DOHH2 (cell line): ENCODE measurements around the gene ZNF521.

Experiments used
- H3F3A ChIP-seq: fragments of 200-600 bp; sonication (generic), shearing (Covaris generic); 2 replicates; pipeline ENCODE4 v1.6.0; 2016; ENCODE audit warnings: antibody characterized with exemption, mild to moderate bottlenecking; ENCODE audit not compliant: control insufficient read depth, insufficient read depth
- H3K27ac ChIP-seq: fragments of 200-600 bp; sonication (generic); 2 replicates; pipeline ENCODE4 v1.5.1; 2014; ENCODE audit warnings: low read depth, mild to moderate bottlenecking, low read length, moderate library complexity
- H3K27me3 ChIP-seq: fragments of 200-600 bp; sonication (generic); 2 replicates; pipeline ENCODE4 v1.6.1; 2014; ENCODE audit warnings: mild to moderate bottlenecking, low read length, mixed read lengths; ENCODE audit not compliant: control insufficient read depth
- H3K36me3 ChIP-seq: fragments of 200-600 bp; sonication (generic); 2 replicates; pipeline ENCODE4 v1.6.1; 2014; ENCODE audit warnings: mild to moderate bottlenecking, low read length, moderate library complexity, mixed read lengths; ENCODE audit not compliant: control insufficient read depth
- H3K4me1 ChIP-seq: fragments of 200-600 bp; sonication (generic); 2 replicates; pipeline ENCODE4 v1.6.1; 2014; ENCODE audit warnings: mild to moderate bottlenecking, low read length, mixed read lengths; ENCODE audit not compliant: control insufficient read depth
- H3K4me2 ChIP-seq: fragments of 200-600 bp; sonication (generic); 2 replicates; pipeline ENCODE4 v1.6.0; 2014; ENCODE audit warnings: mild to moderate bottlenecking, low read length, moderate library complexity
- H3K4me3 ChIP-seq: fragments of 200-600 bp; sonication (generic); 2 replicates; pipeline ENCODE4 v1.5.1; 2014; ENCODE audit warnings: mild to moderate bottlenecking, low read length, mixed read lengths
- H3K79me2 ChIP-seq: fragments of 200-600 bp; sonication (generic); 2 replicates; pipeline ENCODE4 v1.6.1; 2014; ENCODE audit warnings: mild to moderate bottlenecking, low read length, mixed read lengths; ENCODE audit not compliant: control insufficient read depth
- H3K9me2 ChIP-seq: fragments of 200-600 bp; sonication (generic); replicated peaks from 2 replicates; pipeline ENCODE4 v1.6.1; 2014; ENCODE audit warnings: mild to moderate bottlenecking, low read length, mixed read lengths; ENCODE audit not compliant: control insufficient read depth
- H3K9me3 ChIP-seq: fragments of 200-600 bp; sonication (generic); 2 replicates; pipeline ENCODE4 v1.6.1; 2014; ENCODE audit warnings: antibody characterized with exemption, low read length, mixed read lengths; ENCODE audit not compliant: control insufficient read depth, insufficient read depth
- H4K20me1 ChIP-seq: fragments of 200-600 bp; sonication (generic); 2 replicates; pipeline ENCODE4 v1.6.0; 2014; ENCODE audit warnings: low read depth, mild to moderate bottlenecking, antibody characterized with exemption, low read length, moderate library complexity; ENCODE audit not compliant: control insufficient read depth, insufficient read depth
- EZH2phosphoT487 ChIP-seq: fragments of 200-600 bp; sonication (generic); IDR thresholded peaks from 2 replicates; pipeline ENCODE4 v1.6.1; 2017; ENCODE audit warnings: borderline replicate concordance, mild to moderate bottlenecking, antibody characterized with exemption, low read length, moderate library complexity, mixed read lengths
- TF ChIP-seq, protein P1 (sequence below): fragments of 200-600 bp; sonication (generic); IDR thresholded peaks from one replicate; pipeline ENCODE4 v1.5.1; 2014; ENCODE audit warnings: antibody characterized with exemption, mild to moderate bottlenecking, low read depth, low read length; ENCODE audit not compliant: poor library complexity, severe bottlenecking

Gene ZNF521

DNA sequence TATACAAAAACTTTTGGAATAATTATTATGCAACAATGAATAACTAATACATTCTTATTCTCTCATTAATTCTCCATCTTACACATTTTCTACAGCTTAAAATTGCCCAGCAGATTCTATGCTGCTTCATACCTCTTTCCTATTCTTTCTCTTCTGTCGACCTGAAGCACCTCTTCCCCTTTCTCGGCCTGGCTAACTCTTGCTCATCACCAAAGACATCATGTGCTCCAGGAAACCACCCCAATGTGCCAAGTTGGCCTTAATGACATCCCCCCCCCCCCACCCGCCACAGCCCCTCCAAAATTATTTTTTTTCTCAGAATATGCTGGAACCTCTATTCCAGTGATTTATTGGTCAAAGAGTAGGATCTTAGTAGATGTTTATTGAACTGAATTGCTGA, 43.6 kb downstream of the ZNF521 start:
- Histone ChIP-seq H4K20me1 (no peaks in the 10 kb centered on the region), H3F3A (no peaks in the 10 kb centered on the region), H3K9me3 (no peaks in the 10 kb centered on the region), H3K4me3 (no peak overlapping the region), H3K79me2 (no peaks in the 10 kb centered on the region), H3K4me2 (no peak overlapping the region), H3K27me3 (no peaks in the 10 kb centered on the region), H3K27ac (no peak overlapping the region), H3K36me3 (no peaks in the 10 kb centered on the region), H3K4me1 (no peaks in the 10 kb centered on the region), H3K9me2 (no peaks in the 10 kb centered on the region)
- TF ChIP-seq EZH2phosphoT487 = no peak
- TF ChIP-seq, protein P1, sequence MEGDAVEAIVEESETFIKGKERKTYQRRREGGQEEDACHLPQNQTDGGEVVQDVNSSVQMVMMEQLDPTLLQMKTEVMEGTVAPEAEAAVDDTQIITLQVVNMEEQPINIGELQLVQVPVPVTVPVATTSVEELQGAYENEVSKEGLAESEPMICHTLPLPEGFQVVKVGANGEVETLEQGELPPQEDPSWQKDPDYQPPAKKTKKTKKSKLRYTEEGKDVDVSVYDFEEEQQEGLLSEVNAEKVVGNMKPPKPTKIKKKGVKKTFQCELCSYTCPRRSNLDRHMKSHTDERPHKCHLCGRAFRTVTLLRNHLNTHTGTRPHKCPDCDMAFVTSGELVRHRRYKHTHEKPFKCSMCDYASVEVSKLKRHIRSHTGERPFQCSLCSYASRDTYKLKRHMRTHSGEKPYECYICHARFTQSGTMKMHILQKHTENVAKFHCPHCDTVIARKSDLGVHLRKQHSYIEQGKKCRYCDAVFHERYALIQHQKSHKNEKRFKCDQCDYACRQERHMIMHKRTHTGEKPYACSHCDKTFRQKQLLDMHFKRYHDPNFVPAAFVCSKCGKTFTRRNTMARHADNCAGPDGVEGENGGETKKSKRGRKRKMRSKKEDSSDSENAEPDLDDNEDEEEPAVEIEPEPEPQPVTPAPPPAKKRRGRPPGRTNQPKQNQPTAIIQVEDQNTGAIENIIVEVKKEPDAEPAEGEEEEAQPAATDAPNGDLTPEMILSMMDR = no peak

DNA sequence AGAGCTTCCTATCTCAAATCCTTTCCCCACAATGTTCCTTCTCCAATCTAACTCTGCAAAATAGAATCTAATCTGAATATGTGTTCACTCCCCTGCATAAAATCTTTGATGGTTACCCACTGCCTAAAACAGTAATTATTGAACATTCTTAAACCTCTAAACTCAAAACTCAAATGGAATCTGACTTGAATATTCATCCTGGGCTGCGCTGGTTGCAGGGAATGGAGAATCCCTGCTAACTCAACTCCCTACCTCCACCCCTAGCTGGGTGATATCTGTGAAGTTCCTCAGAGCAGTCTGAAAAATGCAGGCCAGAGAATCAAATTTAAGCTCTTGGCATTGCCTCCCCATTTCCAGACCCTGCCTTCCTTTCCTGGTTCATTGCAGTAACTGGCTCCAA, 44.8 kb downstream of the ZNF521 start:
- Histone ChIP-seq H3K27ac (no peak overlapping the region), H3K4me1 (no peaks in the 10 kb centered on the region), H3K4me2 (no peak overlapping the region), H3K9me2 (no peaks in the 10 kb centered on the region), H3K9me3 (no peaks in the 10 kb centered on the region), H3K79me2 (no peaks in the 10 kb centered on the region), H3F3A (no peaks in the 10 kb centered on the region), H3K27me3 (no peaks in the 10 kb centered on the region), H3K36me3 (no peaks in the 10 kb centered on the region), H4K20me1 (no peaks in the 10 kb centered on the region), H3K4me3 (no peak overlapping the region)
- TF ChIP-seq, protein P1 = no peak
- no peak for TF ChIP-seq EZH2phosphoT487

DNA sequence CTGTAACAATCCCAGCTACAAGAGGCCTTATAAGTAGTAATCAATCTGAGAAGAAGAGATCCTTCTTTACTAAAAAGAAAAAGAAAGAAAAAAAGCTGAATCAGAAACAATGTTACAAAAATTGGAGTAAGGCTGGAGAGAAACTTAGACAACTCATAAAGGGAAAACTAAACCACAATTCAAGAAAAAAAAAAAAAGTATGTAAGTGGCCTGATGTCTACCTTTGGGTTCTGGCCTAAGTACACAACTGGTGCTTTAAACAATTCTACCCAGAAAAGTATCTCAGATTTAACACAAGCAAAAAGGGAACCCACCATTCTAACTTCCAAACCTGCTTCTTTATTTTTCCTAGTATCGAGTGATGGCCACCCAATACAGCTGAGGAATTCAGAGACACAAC, 45.3 kb downstream of the ZNF521 start:
- H3K9me3 ChIP-seq = no peaks in the 10 kb centered on the region
- no peaks in the 10 kb centered on the region for H4K20me1 ChIP-seq
- no peaks in the 10 kb centered on the region for H3K4me1 ChIP-seq
- no peaks in the 10 kb centered on the region for H3K9me2 ChIP-seq
- no peak overlapping the region for H3K4me3 ChIP-seq
- no peaks in the 10 kb centered on the region for H3K36me3 ChIP-seq
- H3K4me2 ChIP-seq = no peak overlapping the region
- H3K79me2 ChIP-seq = no peaks in the 10 kb centered on the region
- no peak overlapping the region for H3K27ac ChIP-seq
- H3F3A ChIP-seq = no peaks in the 10 kb centered on the region
- H3K27me3 ChIP-seq = no peaks in the 10 kb centered on the region
- TF ChIP-seq EZH2phosphoT487 = no peak
- TF ChIP-seq, protein P1 = no peak

DNA sequence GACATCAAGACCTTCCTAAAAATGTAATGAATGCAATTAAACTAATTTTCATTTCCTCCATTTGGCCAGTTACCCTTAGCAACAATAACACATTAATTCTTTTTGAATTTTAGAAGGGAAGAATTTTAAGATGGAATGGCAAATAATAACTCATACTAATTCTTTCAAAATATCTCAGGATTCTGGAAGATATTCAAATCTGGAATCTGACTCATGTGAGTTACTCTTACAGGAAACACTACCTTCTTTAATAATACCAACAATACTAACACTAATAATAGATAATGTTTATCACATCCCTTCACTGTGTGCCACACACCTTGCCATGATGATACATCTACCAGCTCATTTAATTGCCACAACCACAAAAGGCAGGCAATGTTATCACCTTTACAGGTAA, 46.4 kb downstream of the ZNF521 start:
- Histone ChIP-seq H4K20me1 (no peaks in the 10 kb centered on the region), H3K36me3 (no peaks in the 10 kb centered on the region), H3K79me2 (no peaks in the 10 kb centered on the region), H3K27me3 (no peaks in the 10 kb centered on the region), H3F3A (no peaks in the 10 kb centered on the region), H3K4me2 (no peak overlapping the region), H3K4me3 (no peak overlapping the region), H3K9me3 (no peaks in the 10 kb centered on the region), H3K9me2 (no peaks in the 10 kb centered on the region), H3K4me1 (no peaks in the 10 kb centered on the region), H3K27ac (no peak overlapping the region)
- TF ChIP-seq EZH2phosphoT487 = no peak
- TF ChIP-seq, protein P1 = no peak
